Adrenal gland (tissue), 12 donors: ENCODE results near the gene ARTN. TPM values are rescaled to one million over a fixed set of nuclear protein-coding genes. Genes with fewer than 3 reads are reported as not detected.

ENCODE experiments used
- DNase-seq, 7 donors: peaks; one replicate each; pipeline ENCODE4 v3.0.0-alpha.2; 2019 to 2020
- H3K27ac ChIP-seq, 5 donors: fragments of 200-600 bp; sonication (generic) in 4 of 5; 1 replicate in 3 of 5; 2 replicates in 2 of 5; pipeline versions ENCODE4 v1.5.1 to v1.8.0; 2016 to 2020; ENCODE audit warnings: mild to moderate bottlenecking in 1 of 5
- H3K27me3 ChIP-seq: fragments of 200-600 bp; 2 replicates; pipeline ENCODE4 v1.8.0; 2021
- H3K36me3 ChIP-seq, 2 donors: fragments of 200-600 bp; replicated peaks in 1 of 2; 1 replicate in 1 of 2; 2 replicates in 1 of 2; pipeline versions ENCODE4 v1.5.1 to v1.8.0; 2018 to 2022
- H3K4me1 ChIP-seq, 2 donors: fragments of 200-600 bp; replicated peaks in 1 of 2; 1 replicate in 1 of 2; 2 replicates in 1 of 2; pipeline versions ENCODE4 v1.5.1 to v1.8.0; 2018 to 2021
- H3K4me3 ChIP-seq, 4 donors: fragments of 200-600 bp; sonication (generic) in 3 of 4; one replicate each; pipeline ENCODE4 v1.5.1; 2016 to 2018
- H3K9me3 ChIP-seq, 3 donors: fragments of 200-600 bp; sonication (generic) in 1 of 3; replicated peaks in 1 of 3; 1 replicate in 2 of 3; 2 replicates in 1 of 3; pipeline versions ENCODE4 v1.5.1 to v1.8.0; 2016 to 2021
- POLR2A ChIP-seq, 2 donors: fragments of 450-650 bp; IDR thresholded peaks; one replicate each; pipeline ENCODE4 v1.6.1; 2017; ENCODE audit warnings: antibody characterized with exemption in 2 of 2, mild to moderate bottlenecking in 2 of 2, moderate library complexity in 1 of 2
- WGBS, 4 donors: extraction: QIAGEN DNeasy Blood & Tissue Kit in 2 of 4; methylation state at CpG; one replicate each; pipeline versions ENCODE4 v1.1.5 to v1.1.7; 2013 to 2017; 5-methylcytosine and 5-hydroxymethylcytosine counted together
- intact Hi-C, 2 donors: fragments of 100-400 bp; cut with DNase I; formaldehyde crosslinking; loops; one replicate each; pipeline versions ENCODE4 v1.14.1 to v1.15.0; 2022 to 2023
- polyA plus RNA-seq, 3 donors: library from polyadenylated mRNA; stranded (reverse); fragments of 200-250 nt in 2 of 3; fragments of 350-450 nt in 1 of 3; fragmentation: Illumina TruSeq in 1 of 3; extraction: RNeasy Lipid Tissue Mini Kit (QIAGEN cat#74804) in 1 of 3; gene quantifications; one replicate each; pipeline ENCODE4 v1.2.3, GENCODE V29; 2013 to 2014
- total RNA-seq, 9 donors: library from RNA; depleted of rRNA in 4 of 9; stranded (reverse); fragments of >200 nt in 4 of 9; fragments of 120-200 nt in 1 of 9; fragmentation: NEBNext Ultra II Directional in 1 of 9; extraction: Animal tissue kit (Norgen Biotek cat#: 25700) in 1 of 9; gene quantifications; one replicate each; pipeline versions ENCODE4 v1.1.0 to v1.2.4, GENCODE V29; 2013 to 2023
- TF ChIP-seq, protein P1 (sequence below), 6 experiments: fragments of 450-650 bp in 4 of 6; fragments of 200-600 bp in 2 of 6; sonication (generic) in 1 of 6; IDR thresholded peaks; 1 replicate in 5 of 6; 2 replicates in 1 of 6; pipeline versions ENCODE4 v1.5.1 to v1.8.0; 2016 to 2021; ENCODE audit warnings: antibody characterized with exemption in 6 of 6, mild to moderate bottlenecking in 2 of 6, moderate library complexity in 1 of 6
- donor health status: healthy with polysubstance abuse.
- donor health status: Bipolar disorder and iron deficiency.
- donor health status: DM: yes; HTN: yes; CAD: no.
- donor health status: DM: no; HTN: no; CAD: no.
- donor health status: DM: no; HTN: no; CAD: no.
- donor health status: DM: yes; HTN: yes; CAD: no.

ARTN gene
- total and polyA plus RNA-seq, 12 donors, result 0.23 to 4.9 (median 0.89) TPM; not detected in 1

DNA sequence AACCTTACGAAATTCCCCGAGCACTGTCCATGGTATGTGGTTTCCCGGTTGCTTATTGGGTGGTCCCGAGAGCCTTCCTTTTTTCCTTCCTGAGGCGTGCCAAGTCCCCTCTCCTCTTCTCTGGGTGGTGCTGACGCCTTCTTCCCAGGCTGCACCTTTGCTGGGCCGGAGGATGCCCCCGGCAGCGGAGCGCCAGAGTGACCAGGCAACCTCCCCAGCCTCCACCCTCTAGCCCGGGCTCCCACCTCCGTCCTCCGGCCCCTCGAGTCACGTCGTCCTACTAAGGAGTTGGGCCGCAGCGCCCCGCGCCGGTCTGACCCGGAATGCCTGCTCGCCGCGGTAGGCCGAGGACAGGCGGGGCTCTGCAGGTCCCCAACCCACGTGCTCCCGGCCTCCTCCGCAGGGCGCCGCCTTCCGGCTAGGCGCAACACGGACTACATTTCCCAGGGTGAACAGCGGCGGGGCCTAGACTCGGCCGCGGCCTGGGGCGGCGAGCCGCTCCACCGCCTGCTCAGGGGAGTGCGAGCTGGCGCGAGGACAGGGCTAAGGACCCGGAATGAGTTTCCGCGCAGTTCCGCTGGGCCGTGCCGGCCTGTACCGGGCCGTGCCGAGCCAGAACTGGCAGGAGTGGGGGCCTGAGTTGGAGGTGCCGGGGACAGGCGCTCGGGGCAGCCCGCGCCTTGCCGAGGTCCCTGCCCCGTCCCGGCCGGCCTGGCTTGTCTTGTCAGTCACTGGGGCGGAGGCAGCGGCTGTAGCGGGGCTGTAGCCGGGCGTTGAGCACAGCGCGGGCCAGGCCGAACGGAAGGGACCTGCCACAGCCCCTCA lies 12.8 kb downstream of the ARTN start, which contains the start of gene IPO13:
TSS of gene IPO13 (plus strand) at position 715 of the 825 bp plus-strand sequence. CDS start 651 bp downstream, outside the sequence.
- Histone ChIP-seq H3K27ac (peak within 1 kb of the TSS; percentile 91 to 100 (median 97)), H3K4me1 (peaks cover 23 to 27% of the 10 kb centered on the region in 2 donors), H3K27me3 (no peaks in the 10 kb centered on the region), H3K9me3 (no peaks in the 10 kb centered on the region), H3K4me3 (peak within 1 kb of the TSS; percentile 47 to 84 (median 68)), H3K36me3 (peaks cover 0 to 7% of the 10 kb centered on the region in 2 donors)
- DNase-seq, result peak; percentile 95 to 97 (median 96)
- intact Hi-C loops, result no loop called here
- TF ChIP-seq, protein P1, sequence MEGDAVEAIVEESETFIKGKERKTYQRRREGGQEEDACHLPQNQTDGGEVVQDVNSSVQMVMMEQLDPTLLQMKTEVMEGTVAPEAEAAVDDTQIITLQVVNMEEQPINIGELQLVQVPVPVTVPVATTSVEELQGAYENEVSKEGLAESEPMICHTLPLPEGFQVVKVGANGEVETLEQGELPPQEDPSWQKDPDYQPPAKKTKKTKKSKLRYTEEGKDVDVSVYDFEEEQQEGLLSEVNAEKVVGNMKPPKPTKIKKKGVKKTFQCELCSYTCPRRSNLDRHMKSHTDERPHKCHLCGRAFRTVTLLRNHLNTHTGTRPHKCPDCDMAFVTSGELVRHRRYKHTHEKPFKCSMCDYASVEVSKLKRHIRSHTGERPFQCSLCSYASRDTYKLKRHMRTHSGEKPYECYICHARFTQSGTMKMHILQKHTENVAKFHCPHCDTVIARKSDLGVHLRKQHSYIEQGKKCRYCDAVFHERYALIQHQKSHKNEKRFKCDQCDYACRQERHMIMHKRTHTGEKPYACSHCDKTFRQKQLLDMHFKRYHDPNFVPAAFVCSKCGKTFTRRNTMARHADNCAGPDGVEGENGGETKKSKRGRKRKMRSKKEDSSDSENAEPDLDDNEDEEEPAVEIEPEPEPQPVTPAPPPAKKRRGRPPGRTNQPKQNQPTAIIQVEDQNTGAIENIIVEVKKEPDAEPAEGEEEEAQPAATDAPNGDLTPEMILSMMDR (IDR thresholded peaks at IDR 0.05), result peak; percentile 63 to 90 (median 71)
- peak; percentile 76 to 77 for TF ChIP-seq POLR2A (IDR thresholded peaks at IDR 0.05)
- 0 to 2% (median 1%) methylated on average over 24 to 74 of the region's 74 CpGs for WGBS, 4 donors

GRCh38 chr1:43947061-43947873 lies 13.7 kb downstream of the ARTN start:
- Histone ChIP-seq H3K36me3 (peaks cover 0 to 7% of the 10 kb centered on the region in 2 donors), H3K4me3 (peak overlapping the region; percentile 47 to 84 (median 68)), H3K4me1 (peaks cover 23 to 30% of the 10 kb centered on the region in 2 donors), H3K9me3 (no peaks in the 10 kb centered on the region), H3K27ac (peak overlapping the region; percentile 91 to 100 (median 97)), H3K27me3 (no peaks in the 10 kb centered on the region)
- 5% methylated on average over 9 to 27 of the region's 27 CpGs; no CpG with 5 or more reads in 1 of the 4 donors for whole genome bisulfite sequencing, 4 donors
- TF ChIP-seq, protein P1 (IDR thresholded peaks at IDR 0.05), result no peak
- TF ChIP-seq POLR2A (IDR thresholded peaks at IDR 0.05), result no peak
- DNase-seq, result no peak
- intact Hi-C loops, result no loop called here

GRCh38 chr1:43947874-43948437 lies 14.4 kb downstream of the ARTN start:
- TF ChIP-seq, protein P1 (IDR thresholded peaks at IDR 0.05), result no peak
- no peak for TF ChIP-seq POLR2A (IDR thresholded peaks at IDR 0.05)
- Histone ChIP-seq H3K27ac (no peak overlapping the region), H3K4me3 (peak overlapping the region in 2 of 4 donors; percentile 47 to 84), H3K4me1 (peaks cover 23 to 30% of the 10 kb centered on the region in 2 donors), H3K36me3 (peaks cover 0 to 7% of the 10 kb centered on the region in 2 donors), H3K9me3 (no peaks in the 10 kb centered on the region), H3K27me3 (no peaks in the 10 kb centered on the region)
- DNase-seq, result peak in 2 of 7 donors; percentile 27 to 30
- intact Hi-C loops, result no loop called here
- WGBS, 4 donors, result 37 to 42% (median 41%) methylated on average over 3 of the region's 3 CpGs
